Measurements from ENCODE around the gene TSPEAR.
"Not testable (repeated sequence)": the region's sequence is repeated elsewhere in the genome, so short reads cannot be mapped to it uniquely, and the experiment has no call there.

Gene TSPEAR

GRCh38 chr21:44483288-44484237, 227.8 kb downstream of the TSPEAR start:
- no peak for DNase-seq (ENCODE audit: low read depth)

GRCh38 chr21:44482581-44483287, 228.6 kb downstream of the TSPEAR start:
- DNase-seq (ENCODE audit: low read depth): no peak

- DNase-seq (ENCODE audit: low read depth): no peak
Measured at GRCh38 chr21:44480200-44481053, 230.9 kb downstream of the TSPEAR start.

- not testable (repeated sequence) for DNase-seq (ENCODE audit: low read depth)
Measured at GRCh38 chr21:44479556-44480199, 231.7 kb downstream of the TSPEAR start.

- no peak for DNase-seq (ENCODE audit: low read depth)
Measured at GRCh38 chr21:44478801-44479167, 232.6 kb downstream of the TSPEAR start.

GRCh38 chr21:44478124-44478800, 233.1 kb downstream of the TSPEAR start:
- no peak for DNase-seq (ENCODE audit: low read depth)

GRCh38 chr21:44477712-44478111, 233.7 kb downstream of the TSPEAR start:
- no peak for DNase-seq (ENCODE audit: low read depth)

- no peak for DNase-seq (ENCODE audit: low read depth)
Measured at GRCh38 chr21:44477131-44477530, 234.2 kb downstream of the TSPEAR start.

GRCh38 chr21:44475266-44475845, 236.0 kb downstream of the TSPEAR start:
- no peak for DNase-seq (ENCODE audit: low read depth)

- DNase-seq (ENCODE audit: low read depth): no peak
Measured at GRCh38 chr21:44473915-44474555, 237.3 kb downstream of the TSPEAR start.

GRCh38 chr21:44471996-44472395, 239.4 kb downstream of the TSPEAR start:
- DNase-seq (ENCODE audit: low read depth): no peak

- DNase-seq (ENCODE audit: low read depth): no peak
Measured at GRCh38 chr21:44471341-44471740, 240.0 kb downstream of the TSPEAR start.

GRCh38 chr21:44467859-44468195, 243.5 kb downstream of the TSPEAR start:
- DNase-seq (ENCODE audit: low read depth): no peak

- DNase-seq (ENCODE audit: low read depth): no peak
Measured at GRCh38 chr21:44466996-44467858, 244.1 kb downstream of the TSPEAR start.

- DNase-seq (ENCODE audit: low read depth): no peak
Measured at GRCh38 chr21:44466351-44466954, 244.9 kb downstream of the TSPEAR start.

GRCh38 chr21:44464351-44464750, 247.0 kb downstream of the TSPEAR start:
- no peak for DNase-seq (ENCODE audit: low read depth)

GRCh38 chr21:44463724-44464123, 247.6 kb downstream of the TSPEAR start:
- DNase-seq (ENCODE audit: low read depth): no peak

GRCh38 chr21:44462834-44463200, 248.6 kb downstream of the TSPEAR start:
- DNase-seq (ENCODE audit: low read depth): no peak

Data from GM04504 (cell line).